ENCODE measurements around the gene TMTC3. TPM values are rescaled to one million over a fixed set of nuclear protein-coding genes. Genes with fewer than 3 reads are reported as not detected.

TMTC3 gene
- total and polyA plus RNA-seq, 2 of the 4 experiments (the other 2 are of a cell fraction), result 3.7 to 44.3 TPM

DNA sequence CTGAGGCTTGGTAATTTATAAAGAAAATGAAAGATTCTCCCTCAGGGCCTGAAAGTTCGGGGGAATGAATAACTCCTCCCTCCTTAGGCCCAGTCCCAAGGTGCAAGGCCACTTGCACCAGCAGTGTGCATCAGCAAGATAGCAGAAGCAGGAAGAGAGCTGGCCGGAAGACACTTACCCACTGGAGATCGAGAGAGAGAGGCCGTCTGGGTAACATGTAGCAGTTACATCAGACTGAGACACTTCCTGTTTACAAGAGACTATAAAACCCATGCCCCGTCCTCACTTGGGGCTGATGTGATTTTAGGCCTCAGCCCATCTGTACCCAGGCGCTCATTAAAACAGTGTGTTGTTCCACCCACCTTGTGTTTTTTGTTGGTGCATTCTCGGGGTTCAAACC is 85.2 kb downstream of the TMTC3 start:
- Histone ChIP-seq H3K9ac (ENCODE audit: low read depth, low read length) (no peak overlapping the region), H3K4ac (ENCODE audit: low read depth, low read length) (no peak overlapping the region), H3K9me3 (ENCODE audit: control insufficient read depth, insufficient read depth, low read length) (no peaks in the 10 kb centered on the region), H4K20me1 (ENCODE audit: insufficient read depth, low read length) (no peaks in the 10 kb centered on the region), H2BK120ac (ENCODE audit: low read depth, low read length) (no peak overlapping the region), H4K8ac (ENCODE audit: low read depth in 2 of 2, low read length in 2 of 2) (peak overlapping the region in 1 of 2 experiments; percentile 9; a peak in 1 of 4 replicates), H3K4me3 (ENCODE audit: insufficient read depth, low read depth, low read length) (no peak overlapping the region), H3K9me1 (ENCODE audit: insufficient read depth, low read length) (no peaks in the 10 kb centered on the region), H3K4me1 (ENCODE audit: control insufficient read depth, insufficient read depth, low read length) (no peaks in the 10 kb centered on the region), H3K36me3 (ENCODE audit: control insufficient read depth, insufficient read depth, low read length) (no peaks in the 10 kb centered on the region), H4K91ac (ENCODE audit: insufficient read depth, low read depth, low read length) (no peak overlapping the region), H2AK9ac (replicated peaks; ENCODE audit: low read depth, low read length, poor library complexity) (no peak overlapping the region), H3K4me2 (ENCODE audit: low read depth, low read length) (no peak overlapping the region), H3K27me3 (ENCODE audit: control insufficient read depth, insufficient read depth, low read length) (no peaks in the 10 kb centered on the region), H3K27ac (ENCODE audit: insufficient read depth, low read length) (no peak overlapping the region), H2BK20ac (ENCODE audit: low read depth, low read length) (no peak overlapping the region), H3K56ac (ENCODE audit: extremely low read depth, insufficient read depth, low read length) (no peak overlapping the region), H3K14ac (replicated peaks; ENCODE audit: low read depth, low read length) (0 out of 2 replicates have a peak overlapping the region, but pooled peaks have one; percentile 3), H4K5ac (ENCODE audit: low read depth, low read length) (no peak overlapping the region), H3K79me1 (ENCODE audit: low read depth in 1 of 2, low read length in 2 of 2) (no peaks in the 10 kb centered on the region), H3K18ac (ENCODE audit: low read depth, low read length) (no peak overlapping the region), H2BK5ac (ENCODE audit: low read depth, low read length, poor library complexity, severe bottlenecking) (no peak overlapping the region), H2AK5ac (ENCODE audit: low read depth, low read length) (no peak overlapping the region), H2AFZ (replicated peaks; ENCODE audit: low read length, poor library complexity) (no peak overlapping the region), H2BK15ac (ENCODE audit: low read depth, low read length) (no peak overlapping the region), H3K23ac (ENCODE audit: low read depth, low read length) (no peak overlapping the region)
- in situ Hi-C loops (cut with MboI; ENCODE audit: low sequenced_read_pairs) (no loop called here), intact Hi-C loops (cut with micrococcal nuclease) (no loop called here), dilution Hi-C loops (cut with HindIII; ENCODE audit: low sequenced_read_pairs, unreplicated experiment) (no loop called here)
- ChIA-PET CTCF (no interaction called here), POLR2A (ENCODE audit: unreplicated experiment) (no interaction called here)
- no TSS peak for BruUV-seq (replicated peaks)
- TF ChIP-seq, protein P1, sequence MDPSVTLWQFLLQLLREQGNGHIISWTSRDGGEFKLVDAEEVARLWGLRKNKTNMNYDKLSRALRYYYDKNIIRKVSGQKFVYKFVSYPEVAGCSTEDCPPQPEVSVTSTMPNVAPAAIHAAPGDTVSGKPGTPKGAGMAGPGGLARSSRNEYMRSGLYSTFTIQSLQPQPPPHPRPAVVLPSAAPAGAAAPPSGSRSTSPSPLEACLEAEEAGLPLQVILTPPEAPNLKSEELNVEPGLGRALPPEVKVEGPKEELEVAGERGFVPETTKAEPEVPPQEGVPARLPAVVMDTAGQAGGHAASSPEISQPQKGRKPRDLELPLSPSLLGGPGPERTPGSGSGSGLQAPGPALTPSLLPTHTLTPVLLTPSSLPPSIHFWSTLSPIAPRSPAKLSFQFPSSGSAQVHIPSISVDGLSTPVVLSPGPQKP (IDR thresholded peaks at IDR 0.05; ENCODE audit: borderline replicate concordance, low read depth, low read length), result no peak
- no peak for TF ChIP-seq CTCF (conservative IDR thresholded peaks at IDR 0.05; ENCODE audit: low read depth, low read length)
- no peak for TF ChIP-seq FOS (IDR thresholded peaks at IDR 0.05; ENCODE audit: low read depth, low read length)
- no peak for TF ChIP-seq MXI1 (IDR thresholded peaks at IDR 0.05; ENCODE audit: borderline replicate concordance, low read depth, low read length)
- no peak for TF ChIP-seq USF2 (IDR thresholded peaks at IDR 0.05; ENCODE audit: low read depth, low read length)
- TF ChIP-seq POLR2A (IDR thresholded peaks at IDR 0.05; ENCODE audit: low read depth, low read length), result no peak
- no peak for TF ChIP-seq RCOR1 (IDR thresholded peaks at IDR 0.05; ENCODE audit: insufficient replicate concordance, low read length)
- no peak for TF ChIP-seq MAZ (IDR thresholded peaks at IDR 0.05; ENCODE audit: borderline replicate concordance, low read depth, low read length)
- no peak for TF ChIP-seq MAFK (IDR thresholded peaks at IDR 0.05; ENCODE audit: low read depth, low read length)
- TF ChIP-seq NFE2L2 (IDR thresholded peaks at IDR 0.05; ENCODE audit: low read depth, low read length), result no peak
- TF ChIP-seq CHD1 (IDR thresholded peaks at IDR 0.05; ENCODE audit: low read depth, low read length), result no peak
- TF ChIP-seq RAD21 (IDR thresholded peaks at IDR 0.05; ENCODE audit: low read length), result no peak
- TF ChIP-seq SMC3 (IDR thresholded peaks at IDR 0.05; ENCODE audit: low read depth, low read length), result no peak
- ATAC-seq (ENCODE audit: low read depth), result no peak
- WGBS, 2 experiments (ENCODE audit: extremely low coverage in 2 of 2, insufficient read length in 1 of 2), result 100% methylated on average over 1 of the region's 7 CpGs; no CpG with 5 or more reads in 1 of the 2 experiments
- DNase-seq, result no peak

Measured in IMR-90 (cell line).